ENCODE data around the gene TCF7L2. TPM values are rescaled to one million over a fixed set of nuclear protein-coding genes. Genes with fewer than 3 reads are reported as not detected.

Gene TCF7L2
- polyA plus RNA-seq, 3 donors: 2.1 to 23.5 (median 6.1) TPM

DNA sequence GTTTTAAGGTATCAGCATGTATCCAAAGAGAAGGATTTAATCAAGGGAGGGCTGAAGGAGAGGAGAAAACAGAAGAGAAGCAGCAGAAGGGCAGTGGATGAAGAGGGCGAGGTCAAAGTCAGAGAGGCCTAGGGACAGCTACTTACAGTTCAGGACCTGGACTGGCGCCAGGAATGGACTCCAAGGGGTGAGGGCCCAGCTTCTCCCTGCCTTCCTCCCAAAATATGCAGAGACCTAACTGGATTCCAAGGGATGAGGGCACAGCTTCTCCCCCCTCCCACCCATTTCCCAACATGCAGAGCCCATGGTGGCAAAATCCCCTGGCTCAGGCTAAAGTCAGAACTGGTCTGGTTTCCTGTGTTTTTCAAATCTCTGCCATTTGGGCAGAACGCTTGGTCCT is 3.4 kb upstream of the TCF7L2 start:
- Histone ChIP-seq H3K9me3 (replicated peaks in 1 of 2; ENCODE audit: control insufficient read depth in 1 of 2, insufficient read depth in 1 of 2, low read length in 2 of 2) (no peaks in the 10 kb centered on the region), H3K4me1 (ENCODE audit: control insufficient read depth in 1 of 2, insufficient read depth in 2 of 2, low read length in 2 of 2) (peaks cover 21 to 25% of the 10 kb centered on the region in 2 donors), H4K20me1 (ENCODE audit: insufficient read depth, low read length) (peaks cover under 1% of the 10 kb centered on the region), H3K36me3 (replicated peaks in 1 of 2; ENCODE audit: control insufficient read depth in 1 of 2, insufficient read depth in 2 of 2, low read length in 2 of 2) (no peaks in the 10 kb centered on the region), H3K9ac (ENCODE audit: insufficient read depth, low read length, poor library complexity, severe bottlenecking) (no peak overlapping the region), H3K27me3 (ENCODE audit: control insufficient read depth in 2 of 2, insufficient read depth in 2 of 2, low read length in 2 of 2) (no peaks in the 10 kb centered on the region), H3K27ac (ENCODE audit: low read depth in 1 of 2, low read length in 2 of 2) (no peak overlapping the region), H2AFZ (ENCODE audit: insufficient read depth, low read depth, low read length, poor library complexity, severe bottlenecking) (no peak overlapping the region), H3K4me2 (replicated peaks; ENCODE audit: extremely low read depth, low read length, poor library complexity, severe bottlenecking) (no peak overlapping the region), H3K4me3 (replicated peaks in 1 of 3; ENCODE audit: low read depth in 2 of 3, low read length in 3 of 3) (no peak overlapping the region), H3K79me2 (ENCODE audit: insufficient read depth, low read length) (peaks cover 10% of the 10 kb centered on the region)
- Mint-ChIP-seq H3K4me1 (peaks cover 22% of the 10 kb centered on the region), H3K4me3 (peak overlapping the region in 1 of 2 donors; percentile 28), H3K27ac (no peak overlapping the region), H3K27me3 (ENCODE audit: low read depth in 3 of 3) (peaks cover 7 to 12% (median 10%) of the 10 kb centered on the region in 3 donors), H3K36me3 (no peaks in the 10 kb centered on the region), H3K9me3 (peaks cover 0 to 2% (median 0%) of the 10 kb centered on the region in 7 donors)
- intact Hi-C loops (cut with micrococcal nuclease): no loop called here
- TF ChIP-seq, protein P1, sequence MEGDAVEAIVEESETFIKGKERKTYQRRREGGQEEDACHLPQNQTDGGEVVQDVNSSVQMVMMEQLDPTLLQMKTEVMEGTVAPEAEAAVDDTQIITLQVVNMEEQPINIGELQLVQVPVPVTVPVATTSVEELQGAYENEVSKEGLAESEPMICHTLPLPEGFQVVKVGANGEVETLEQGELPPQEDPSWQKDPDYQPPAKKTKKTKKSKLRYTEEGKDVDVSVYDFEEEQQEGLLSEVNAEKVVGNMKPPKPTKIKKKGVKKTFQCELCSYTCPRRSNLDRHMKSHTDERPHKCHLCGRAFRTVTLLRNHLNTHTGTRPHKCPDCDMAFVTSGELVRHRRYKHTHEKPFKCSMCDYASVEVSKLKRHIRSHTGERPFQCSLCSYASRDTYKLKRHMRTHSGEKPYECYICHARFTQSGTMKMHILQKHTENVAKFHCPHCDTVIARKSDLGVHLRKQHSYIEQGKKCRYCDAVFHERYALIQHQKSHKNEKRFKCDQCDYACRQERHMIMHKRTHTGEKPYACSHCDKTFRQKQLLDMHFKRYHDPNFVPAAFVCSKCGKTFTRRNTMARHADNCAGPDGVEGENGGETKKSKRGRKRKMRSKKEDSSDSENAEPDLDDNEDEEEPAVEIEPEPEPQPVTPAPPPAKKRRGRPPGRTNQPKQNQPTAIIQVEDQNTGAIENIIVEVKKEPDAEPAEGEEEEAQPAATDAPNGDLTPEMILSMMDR (IDR thresholded peaks at IDR 0.05): no peak
- WGBS (ENCODE audit: insufficient coverage): 85% methylated on average over 2 of the region's 3 CpGs
- DNase-seq: no peak

DNA sequence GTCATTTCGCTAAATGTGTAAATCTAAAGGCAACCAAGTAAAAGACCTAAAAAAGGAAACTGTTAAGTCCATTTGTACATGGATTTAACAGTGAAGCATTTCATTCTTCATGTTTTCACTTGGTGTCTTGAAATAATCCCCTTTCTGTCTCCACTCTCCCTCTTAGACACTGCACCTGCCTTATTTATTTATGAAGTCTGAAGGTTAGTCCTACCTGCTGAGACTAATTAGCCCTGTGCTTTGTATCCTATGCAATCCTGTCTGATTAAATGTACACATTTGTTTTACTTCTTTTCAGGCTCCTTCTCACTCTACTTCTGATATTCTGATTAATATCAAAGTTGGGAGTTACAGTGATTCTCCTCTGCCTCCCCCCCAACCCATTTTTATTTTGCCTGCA is 1.9 kb upstream of the TCF7L2 start:
- intact Hi-C loops (cut with micrococcal nuclease): loop anchor here in 1 of 2 donors (2.0 kb wide), 1 partner anchor 133 kb away; no protein-coding TSS in a partner anchor
- Histone ChIP-seq H3K79me2 (ENCODE audit: insufficient read depth, low read length) (peaks cover 24% of the 10 kb centered on the region), H3K4me2 (replicated peaks; ENCODE audit: extremely low read depth, low read length, poor library complexity, severe bottlenecking) (no peak overlapping the region), H3K27ac (ENCODE audit: low read depth in 1 of 2, low read length in 2 of 2) (no peak overlapping the region), H4K20me1 (ENCODE audit: insufficient read depth, low read length) (peaks cover 16% of the 10 kb centered on the region), H3K9ac (ENCODE audit: insufficient read depth, low read length, poor library complexity, severe bottlenecking) (no peak overlapping the region), H3K4me3 (replicated peaks in 1 of 3; ENCODE audit: low read depth in 2 of 3, low read length in 3 of 3) (no peak overlapping the region), H3K4me1 (ENCODE audit: control insufficient read depth in 1 of 2, insufficient read depth in 2 of 2, low read length in 2 of 2) (peaks cover 25 to 34% of the 10 kb centered on the region in 2 donors), H2AFZ (ENCODE audit: insufficient read depth, low read depth, low read length, poor library complexity, severe bottlenecking) (no peak overlapping the region), H3K9me3 (replicated peaks in 1 of 2; ENCODE audit: control insufficient read depth in 1 of 2, insufficient read depth in 1 of 2, low read length in 2 of 2) (no peaks in the 10 kb centered on the region), H3K36me3 (replicated peaks in 1 of 2; ENCODE audit: control insufficient read depth in 1 of 2, insufficient read depth in 2 of 2, low read length in 2 of 2) (no peaks in the 10 kb centered on the region), H3K27me3 (ENCODE audit: control insufficient read depth in 2 of 2, insufficient read depth in 2 of 2, low read length in 2 of 2) (peaks cover 1 to 5% of the 10 kb centered on the region in 2 donors)
- no peak overlapping the region for H3K4me3 Mint-ChIP-seq
- DNase-seq: no peak
- no CpG with 5 or more reads among the region's 1 CpG for WGBS (ENCODE audit: insufficient coverage)
- TF ChIP-seq, protein P1 (IDR thresholded peaks at IDR 0.05): no peak
- H3K36me3 Mint-ChIP-seq: peaks cover 0 to 4% of the 10 kb centered on the region in 2 donors
- H3K4me1 Mint-ChIP-seq: peaks cover 27% of the 10 kb centered on the region
- H3K9me3 Mint-ChIP-seq: peaks cover 0 to 3% (median 0%) of the 10 kb centered on the region in 7 donors
- peaks cover 12 to 17% (median 14%) of the 10 kb centered on the region in 3 donors for H3K27me3 Mint-ChIP-seq (ENCODE audit: low read depth in 3 of 3)
- H3K27ac Mint-ChIP-seq: no peak overlapping the region
